Measurements from ENCODE around the gene SRGAP3.

SRGAP3 gene

GRCh38 chr3:9185701-9186100 is 63.7 kb downstream of the SRGAP3 start:
- Histone ChIP-seq H3K79me2 (ENCODE audit: insufficient read depth, low read length) (peaks cover 21% of the 10 kb centered on the region), H4K20me1 (ENCODE audit: insufficient read depth, low read length, poor library complexity, severe bottlenecking) (no peaks in the 10 kb centered on the region), H3K36me3 (ENCODE audit: insufficient read depth, low read length) (no peaks in the 10 kb centered on the region), H3K9me2 (replicated peaks; ENCODE audit: low read depth, low read length) (no peaks in the 10 kb centered on the region), H3K4me3 (ENCODE audit: low read length, poor library complexity, severe bottlenecking) (no peak overlapping the region), H3K4me1 (ENCODE audit: insufficient read depth, low read length, poor library complexity, severe bottlenecking) (peaks cover 26% of the 10 kb centered on the region), H3K27me3 (ENCODE audit: insufficient read depth, low read length, poor library complexity, severe bottlenecking) (no peaks in the 10 kb centered on the region), H2AFZ (ENCODE audit: low read length) (no peak overlapping the region), H3K4me2 (ENCODE audit: low read depth, low read length, poor library complexity, severe bottlenecking) (no peak overlapping the region), H3F3A (ENCODE audit: low read depth) (no peaks in the 10 kb centered on the region), H3K9ac (ENCODE audit: low read depth, low read length, poor library complexity, severe bottlenecking) (no peak overlapping the region), H3K9me3 (ENCODE audit: insufficient read depth, low read depth, low read length) (no peaks in the 10 kb centered on the region)
- TF ChIP-seq EZH2phosphoT487 (IDR thresholded peaks at IDR 0.05; ENCODE audit: borderline replicate concordance), result no peak
- no peak for TF ChIP-seq CTCF (conservative IDR thresholded peaks at IDR 0.05; ENCODE audit: low read length)

DNA sequence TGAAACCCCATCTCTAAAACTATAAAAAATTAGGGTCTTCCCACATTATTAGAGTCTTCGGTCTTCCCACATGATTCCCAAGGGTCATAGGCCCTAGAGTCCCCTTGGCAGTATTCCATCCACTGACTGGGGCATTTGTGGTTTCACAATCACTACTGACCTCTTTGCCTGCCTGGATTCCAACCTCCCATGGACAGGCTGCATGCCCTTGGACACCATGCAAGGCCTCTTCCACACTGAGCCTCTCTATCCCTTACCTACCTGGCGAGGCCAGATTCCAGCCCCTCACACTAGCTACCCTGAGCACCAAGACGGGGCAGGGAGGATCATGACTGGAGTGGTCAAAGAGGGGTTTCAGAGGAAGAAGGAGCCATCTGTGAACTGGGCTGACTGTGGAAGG is 64.4 kb downstream of the SRGAP3 start:
- H3K9me2 ChIP-seq (replicated peaks; ENCODE audit: low read depth, low read length), result no peaks in the 10 kb centered on the region
- no peak overlapping the region for H3K4me2 ChIP-seq (ENCODE audit: low read depth, low read length, poor library complexity, severe bottlenecking)
- no peaks in the 10 kb centered on the region for H3K36me3 ChIP-seq (ENCODE audit: insufficient read depth, low read length)
- peaks cover 33% of the 10 kb centered on the region for H3K4me1 ChIP-seq (ENCODE audit: insufficient read depth, low read length, poor library complexity, severe bottlenecking)
- no peak overlapping the region for H3K9ac ChIP-seq (ENCODE audit: low read depth, low read length, poor library complexity, severe bottlenecking)
- no peaks in the 10 kb centered on the region for H3F3A ChIP-seq (ENCODE audit: low read depth)
- no peaks in the 10 kb centered on the region for H3K27me3 ChIP-seq (ENCODE audit: insufficient read depth, low read length, poor library complexity, severe bottlenecking)
- H3K9me3 ChIP-seq (ENCODE audit: insufficient read depth, low read depth, low read length), result no peaks in the 10 kb centered on the region
- TF ChIP-seq CTCF (conservative IDR thresholded peaks at IDR 0.05; ENCODE audit: low read length), result no peak
- no peak for TF ChIP-seq EZH2phosphoT487 (IDR thresholded peaks at IDR 0.05; ENCODE audit: borderline replicate concordance)
- H3K4me3 ChIP-seq (ENCODE audit: low read length, poor library complexity, severe bottlenecking), result no peak overlapping the region
- no peaks in the 10 kb centered on the region for H4K20me1 ChIP-seq (ENCODE audit: insufficient read depth, low read length, poor library complexity, severe bottlenecking)
- H2AFZ ChIP-seq (ENCODE audit: low read length), result no peak overlapping the region
- H3K79me2 ChIP-seq (ENCODE audit: insufficient read depth, low read length), result peaks cover 24% of the 10 kb centered on the region

GRCh38 chr3:9184461-9184835 is 65.0 kb downstream of the SRGAP3 start:
- Histone ChIP-seq H3K4me1 (ENCODE audit: insufficient read depth, low read length, poor library complexity, severe bottlenecking) (peaks cover 39% of the 10 kb centered on the region), H3K9ac (ENCODE audit: low read depth, low read length, poor library complexity, severe bottlenecking) (no peak overlapping the region)

More at GRCh38 chr3:9184461-9184835, 65.0 kb downstream of the SRGAP3 start:
- no peaks in the 10 kb centered on the region for H3K27me3 ChIP-seq (ENCODE audit: insufficient read depth, low read length, poor library complexity, severe bottlenecking)
- H3K4me3 ChIP-seq (ENCODE audit: low read length, poor library complexity, severe bottlenecking), result no peak overlapping the region
- H3K4me2 ChIP-seq (ENCODE audit: low read depth, low read length, poor library complexity, severe bottlenecking), result no peak overlapping the region
- H3K9me3 ChIP-seq (ENCODE audit: insufficient read depth, low read depth, low read length), result no peaks in the 10 kb centered on the region
- H3K36me3 ChIP-seq (ENCODE audit: insufficient read depth, low read length), result no peaks in the 10 kb centered on the region
- no peak for TF ChIP-seq EZH2phosphoT487 (IDR thresholded peaks at IDR 0.05; ENCODE audit: borderline replicate concordance)
- no peak for TF ChIP-seq CTCF (conservative IDR thresholded peaks at IDR 0.05; ENCODE audit: low read length)
- no peaks in the 10 kb centered on the region for H3F3A ChIP-seq (ENCODE audit: low read depth)
- no peaks in the 10 kb centered on the region for H4K20me1 ChIP-seq (ENCODE audit: insufficient read depth, low read length, poor library complexity, severe bottlenecking)
- H3K79me2 ChIP-seq (ENCODE audit: insufficient read depth, low read length), result peaks cover 28% of the 10 kb centered on the region
- no peak overlapping the region for H2AFZ ChIP-seq (ENCODE audit: low read length)
- H3K9me2 ChIP-seq (replicated peaks; ENCODE audit: low read depth, low read length), result no peaks in the 10 kb centered on the region

Data from Loucy (cell line).